Stromal cell of bone marrow (primary cell): Measurements from ENCODE around the gene HORMAD1.
"Not testable (repeated sequence)": the region's sequence is repeated elsewhere in the genome, so short reads cannot be mapped to it uniquely, and the experiment has no call there.

Experiments
- DNase-seq: peaks from one replicate; pipeline ENCODE4 v3.0.0-alpha.2; 2012; ENCODE audit warnings: low read depth

HORMAD1 gene

DNA sequence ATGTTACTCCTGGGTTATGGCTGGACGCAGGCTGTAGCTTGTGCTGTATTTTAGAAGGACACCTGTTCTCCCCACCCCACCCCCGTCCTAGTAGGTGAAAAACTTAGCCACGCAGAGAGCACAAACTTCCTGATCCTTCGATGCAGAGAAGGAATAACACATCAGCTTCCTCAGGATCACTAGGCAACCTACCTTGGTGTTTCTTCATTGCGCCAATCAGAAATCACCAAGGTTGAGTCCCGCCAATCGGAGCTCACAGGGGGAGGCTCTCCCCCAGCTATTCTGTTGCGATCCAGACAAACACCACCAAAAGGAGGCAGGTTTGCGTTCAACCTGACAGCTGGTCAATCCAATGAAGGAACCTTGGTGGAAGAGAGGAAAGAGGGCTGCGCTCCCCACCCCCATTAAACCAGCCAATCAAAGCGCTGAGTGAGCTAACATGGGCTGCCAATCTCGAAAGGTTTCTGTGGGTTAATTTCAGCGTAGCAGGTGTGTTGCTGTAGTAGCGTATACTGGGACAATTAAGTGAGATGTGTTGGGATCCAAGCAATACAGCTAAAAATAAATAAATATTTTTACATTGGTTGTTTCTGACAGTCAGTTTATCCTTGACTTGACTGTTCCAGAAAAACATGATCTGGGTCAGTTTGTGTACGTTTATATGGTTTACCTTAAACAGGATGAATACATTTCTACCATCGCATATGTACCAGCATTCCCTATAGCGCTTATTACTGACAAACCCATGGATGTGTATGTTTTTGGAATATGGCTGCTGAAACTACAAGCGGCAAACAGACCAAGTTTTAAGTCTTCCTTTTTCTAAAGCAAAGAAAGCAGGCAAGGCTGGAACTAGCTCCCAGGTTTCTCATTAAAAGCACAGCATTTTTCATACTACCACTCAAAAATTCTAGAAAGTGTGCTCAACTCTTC, 23.4 kb downstream of the HORMAD1 start, which contains the start of gene GOLPH3L:
GOLPH3L (minus strand) TSS at position 160 of the 933 bp plus-strand sequence. CDS start 2,316 bp downstream, outside the sequence.
- DNase-seq, result peak; percentile 99

- no peak for DNase-seq
Observed at GRCh38 chr1:150696590-150696989, 24.1 kb downstream of the HORMAD1 start.

- DNase-seq, result no peak
Observed at GRCh38 chr1:150696162-150696561, 24.5 kb downstream of the HORMAD1 start.

DNA sequence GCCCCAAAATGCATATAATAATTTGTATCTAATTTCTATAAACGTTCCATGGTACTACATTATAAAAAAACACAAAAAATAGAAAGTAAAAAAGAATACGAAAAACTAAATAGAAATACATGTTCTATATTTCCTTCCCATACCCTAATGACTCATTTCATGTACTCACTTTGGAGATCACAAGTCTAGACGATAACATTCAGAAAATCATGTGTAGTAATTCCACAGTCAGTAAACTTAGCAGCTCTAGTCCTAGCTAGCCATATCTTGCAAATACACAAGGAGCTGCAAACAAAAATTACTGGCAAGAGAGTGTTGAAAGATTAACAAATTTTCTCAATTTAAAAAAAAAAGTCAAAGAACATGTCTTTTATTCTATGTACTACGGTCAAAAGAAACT, 25.1 kb downstream of the HORMAD1 start:
- no peak for DNase-seq

DNA sequence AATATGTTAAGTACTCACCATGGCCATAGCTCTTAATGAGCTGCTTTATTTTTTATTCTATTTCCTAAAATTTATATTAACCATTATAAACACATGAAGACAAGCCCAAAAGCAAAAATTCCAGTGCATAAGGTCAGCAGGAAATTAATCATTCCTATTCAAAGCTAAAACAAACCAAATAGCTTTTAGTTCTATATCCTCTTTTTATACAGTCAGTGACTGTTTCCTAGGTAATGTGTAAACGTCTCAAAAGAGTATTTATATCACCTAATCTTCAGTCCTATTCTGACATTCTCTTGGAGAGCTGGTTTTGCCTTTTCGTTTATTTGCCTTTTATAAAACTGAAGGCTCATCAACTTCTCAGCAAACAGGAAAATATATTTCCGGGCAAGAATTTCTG, 28.0 kb downstream of the HORMAD1 start:
- DNase-seq, result no peak

DNA sequence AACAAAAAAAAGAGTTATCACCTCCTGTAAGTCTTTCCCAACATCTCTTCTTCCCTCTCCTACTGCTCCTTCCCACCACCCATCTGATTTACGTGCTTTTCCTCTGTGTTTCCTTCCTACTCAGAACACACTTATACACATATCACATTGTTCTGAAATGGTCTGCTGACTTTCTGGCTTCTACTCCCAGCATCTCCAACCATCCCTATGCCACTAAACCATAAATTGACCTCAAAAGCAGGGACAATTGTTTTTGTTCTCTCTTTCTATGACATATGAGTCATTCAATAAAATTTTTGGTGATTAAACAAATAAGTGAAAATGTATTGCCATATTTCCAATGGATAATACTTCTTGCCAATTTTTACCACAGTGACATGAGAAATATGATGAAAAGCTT, 31.9 kb downstream of the HORMAD1 start:
- no peak for DNase-seq

- DNase-seq, result no peak
Observed at GRCh38 chr1:150686275-150686674, 34.4 kb downstream of the HORMAD1 start.

DNA sequence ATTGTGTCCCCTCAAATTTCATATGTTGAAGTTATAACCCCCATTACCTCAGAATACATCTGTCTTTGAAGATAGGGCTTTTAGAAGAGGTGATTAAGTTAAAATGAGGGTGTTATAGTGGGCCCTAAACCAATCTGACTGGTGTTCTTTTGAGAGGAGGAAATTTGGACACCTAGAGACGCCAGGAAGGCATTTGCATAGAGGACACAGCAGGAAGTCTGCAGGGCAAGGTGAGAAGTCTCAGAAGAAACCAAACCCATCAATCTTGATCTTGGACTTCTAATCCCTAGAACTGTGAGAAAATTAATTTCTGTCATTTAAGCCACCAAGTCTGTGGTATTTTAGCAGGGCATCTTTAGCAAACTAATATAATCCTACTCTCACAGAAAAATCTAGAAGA, 36.8 kb downstream of the HORMAD1 start:
- DNase-seq, result no peak

- DNase-seq, result no peak
Observed at GRCh38 chr1:150678988-150679387, 41.7 kb downstream of the HORMAD1 start.

DNA sequence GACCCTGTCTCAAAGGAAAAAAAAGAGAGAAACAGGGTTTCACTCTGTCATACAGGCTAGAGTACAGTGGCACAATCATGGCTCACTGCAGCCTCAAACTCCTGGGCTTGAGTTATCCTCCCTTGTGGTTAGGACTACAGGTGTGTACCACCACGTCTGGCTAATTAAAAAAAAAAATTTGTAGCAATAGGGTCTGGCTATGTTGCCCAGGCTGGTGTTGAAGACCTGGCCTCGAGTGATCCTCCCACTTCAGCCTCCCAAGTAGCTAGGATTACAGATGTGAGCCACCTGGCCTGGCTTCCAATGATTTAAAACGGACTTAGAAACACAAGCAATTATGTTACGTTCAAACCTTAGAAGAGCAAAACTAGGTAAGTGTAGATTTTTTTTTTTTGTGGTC, 45.8 kb downstream of the HORMAD1 start:
- DNase-seq, result no peak

DNA sequence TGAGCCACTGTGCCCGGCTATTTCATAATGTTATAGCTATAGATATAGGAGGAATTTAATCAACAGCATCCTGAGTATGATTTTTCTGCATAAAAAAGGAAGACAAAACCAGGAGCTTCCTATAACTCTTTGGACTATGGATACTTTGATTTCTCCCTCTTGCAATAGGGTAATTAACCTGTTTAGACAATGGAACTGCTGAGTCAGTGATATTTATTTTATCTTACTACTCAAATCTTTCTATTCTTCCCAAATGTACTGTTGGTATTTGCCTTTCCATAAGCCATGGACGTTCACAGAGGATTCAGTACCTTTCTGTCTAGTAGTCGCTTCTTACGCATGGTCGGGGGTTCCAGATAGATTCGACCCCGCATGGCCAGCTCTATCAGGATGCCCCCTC, 57.4 kb downstream of the HORMAD1 start:
- DNase-seq, result no peak

DNA sequence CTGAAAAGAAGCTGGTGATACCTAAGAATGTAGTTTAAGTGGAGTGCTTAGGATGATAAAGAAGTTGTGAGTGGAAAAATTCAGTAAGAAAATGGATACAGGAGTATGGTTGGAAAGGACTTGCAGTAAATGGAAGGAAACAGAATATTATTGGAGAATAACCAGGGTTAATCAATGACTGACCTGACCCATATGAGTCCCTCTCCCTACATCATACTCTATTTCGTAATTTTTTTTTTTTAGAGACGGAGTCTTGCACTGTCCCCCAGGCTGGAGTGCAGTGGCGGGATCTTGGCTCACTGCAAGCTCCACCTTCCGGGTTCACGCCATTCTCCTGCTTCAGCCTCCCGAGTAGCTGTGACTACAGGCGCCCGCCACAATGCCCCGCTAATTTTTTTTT, 57.9 kb downstream of the HORMAD1 start:
- DNase-seq, result no peak

GRCh38 chr1:150661156-150661555, 59.5 kb downstream of the HORMAD1 start:
- no peak for DNase-seq

- no peak for DNase-seq
Observed at GRCh38 chr1:150660584-150660983, 60.1 kb downstream of the HORMAD1 start.

- not testable (repeated sequence) for DNase-seq
Observed at GRCh38 chr1:150657064-150657463, 63.6 kb downstream of the HORMAD1 start.

DNA sequence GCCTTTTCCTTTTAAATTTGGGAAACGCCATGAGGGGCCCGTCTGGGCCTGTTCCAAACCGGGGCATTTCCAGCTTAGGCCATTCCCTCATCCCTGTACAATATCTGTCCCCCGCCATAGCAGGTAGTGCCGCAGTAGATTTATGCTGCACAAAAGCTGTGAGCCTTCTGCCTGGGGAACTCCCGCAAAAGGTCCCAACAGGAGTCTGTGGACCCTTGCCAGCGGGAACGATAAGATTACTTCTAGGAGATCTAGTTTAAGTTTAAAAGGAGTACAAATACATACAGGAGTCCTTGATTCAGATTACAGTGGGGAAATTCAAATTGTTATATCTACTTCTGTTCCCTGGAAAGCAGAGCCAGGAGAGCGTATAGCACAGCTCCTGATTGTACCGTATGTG, 66.1 kb downstream of the HORMAD1 start:
- DNase-seq, result not testable (repeated sequence)

DNA sequence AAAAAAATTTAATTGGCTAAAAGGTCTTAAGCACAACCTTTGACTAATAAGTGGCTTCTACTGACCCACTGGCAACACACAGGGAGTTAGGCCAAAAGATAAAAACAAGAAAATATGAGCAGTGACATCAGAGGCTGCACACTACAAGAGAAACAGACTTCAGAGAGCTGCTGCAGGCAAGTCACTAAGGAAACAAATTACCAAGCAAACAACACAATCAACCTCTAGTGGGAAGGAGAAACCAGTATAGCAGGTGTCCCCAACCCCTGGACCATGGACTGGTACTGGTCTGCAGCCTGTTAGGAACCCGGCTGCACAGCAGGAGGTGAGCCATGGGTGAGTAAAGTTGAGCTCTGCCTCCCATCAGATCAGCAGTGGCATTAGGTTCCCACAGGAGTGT, 70.5 kb downstream of the HORMAD1 start:
- DNase-seq, result no peak

DNA sequence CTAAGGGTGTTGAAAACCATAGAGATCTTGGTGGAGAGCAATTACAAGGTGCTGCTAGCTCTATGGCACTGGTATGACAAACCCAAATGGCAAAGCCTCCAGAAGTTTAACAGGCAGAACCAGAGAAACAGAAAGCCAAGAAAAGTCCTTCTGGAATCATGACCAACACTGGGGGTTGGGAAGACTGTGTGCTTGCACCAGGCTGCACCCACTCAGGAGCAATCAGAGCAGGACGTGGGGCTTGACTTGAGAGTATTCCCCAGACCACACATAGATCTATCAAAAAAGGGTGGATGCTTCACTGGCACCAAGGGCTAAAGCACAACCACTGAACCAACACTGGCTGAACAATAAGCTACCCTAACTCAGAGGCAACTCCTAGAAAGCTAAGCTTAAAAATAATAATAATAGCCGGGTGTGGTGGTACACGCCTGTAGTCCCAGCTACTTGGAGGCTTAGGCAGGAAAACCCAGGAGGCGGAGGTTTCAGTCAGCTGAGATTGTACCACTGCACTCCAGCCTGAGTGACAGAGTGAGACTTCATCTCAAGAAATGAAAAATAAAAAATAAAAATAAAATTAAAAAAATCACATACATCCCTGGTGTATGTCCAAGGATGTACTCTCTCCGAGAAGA, 71.1 kb downstream of the HORMAD1 start:
- no peak for DNase-seq
